Dermis blood vessel endothelial cell (primary cell): ENCODE results near the gene LRG1. TPM values are rescaled to one million over a fixed set of nuclear protein-coding genes. Genes with fewer than 3 reads are reported as not detected.
"Not testable (repeated sequence)": the region's sequence is repeated elsewhere in the genome, so short reads cannot be mapped to it uniquely, and the experiment has no call there.

ENCODE experiments used
- DNase-seq: peaks from one replicate; pipeline ENCODE4 v3.0.0; 2010
- total RNA-seq: library from RNA; depleted of rRNA; stranded (reverse); fragments of >200 nt; gene quantifications from 2 replicates; pipeline ENCODE4 v1.2.3, GENCODE V29; 2014

The LRG1 gene
- total RNA-seq, 1 donor from 2014 or later = 1.2 TPM

GRCh38 chr19:4575267-4576015 lies 35.6 kb upstream of the LRG1 start:
- peak; percentile 100 for DNase-seq

GRCh38 chr19:4573682-4574081 lies 33.8 kb upstream of the LRG1 start:
- no peak for DNase-seq

GRCh38 chr19:4571305-4571917 lies 31.6 kb upstream of the LRG1 start:
- no peak for DNase-seq

- DNase-seq = no peak
Observed at GRCh38 chr19:4570916-4571304, 31.1 kb upstream of the LRG1 start.

- DNase-seq = no peak
Observed at GRCh38 chr19:4570402-4570801, 30.6 kb upstream of the LRG1 start.

- no peak for DNase-seq
Observed at GRCh38 chr19:4568886-4569285, 29.1 kb upstream of the LRG1 start.

- peak; percentile 94 for DNase-seq
Observed at GRCh38 chr19:4567584-4568071, 27.8 kb upstream of the LRG1 start.

- no peak for DNase-seq
Observed at GRCh38 chr19:4566402-4567051, 26.7 kb upstream of the LRG1 start.

GRCh38 chr19:4563562-4563961 lies 23.7 kb upstream of the LRG1 start:
- DNase-seq = not testable (repeated sequence)

- DNase-seq = not testable (repeated sequence)
Observed at GRCh38 chr19:4562085-4562484, 22.2 kb upstream of the LRG1 start.

- DNase-seq = peak; percentile 95
Observed at GRCh38 chr19:4559569-4559968, 19.7 kb upstream of the LRG1 start, which contains the start of gene SEMA6B. Gene SEMA6B (minus strand): TSS chr19:4559684. CDS start chr19:4558457, 1,227 bp downstream.

- DNase-seq = peak; percentile 79
Observed at GRCh38 chr19:4557971-4558941, 18.4 kb upstream of the LRG1 start.

GRCh38 chr19:4557144-4557970 lies 17.5 kb upstream of the LRG1 start:
- peak; percentile 75 for DNase-seq

- DNase-seq = peak; percentile 90
Observed at GRCh38 chr19:4556597-4557127, 16.8 kb upstream of the LRG1 start.

- DNase-seq = no peak
Observed at GRCh38 chr19:4555657-4556561, 16.1 kb upstream of the LRG1 start.

GRCh38 chr19:4554717-4555116 lies 14.9 kb upstream of the LRG1 start:
- no peak for DNase-seq

GRCh38 chr19:4553775-4554174 lies 13.9 kb upstream of the LRG1 start:
- no peak for DNase-seq

- DNase-seq = no peak
Observed at GRCh38 chr19:4553092-4553695, 13.4 kb upstream of the LRG1 start.

GRCh38 chr19:4552525-4552819 lies 12.6 kb upstream of the LRG1 start:
- DNase-seq = no peak
